ENCODE data around the gene ZNF717. TPM values are rescaled to one million over a fixed set of nuclear protein-coding genes. Genes with fewer than 3 reads are reported as not detected.
"Not testable (repeated sequence)": the region's sequence is repeated elsewhere in the genome, so short reads cannot be mapped to it uniquely, and the experiment has no call there.

ZNF717 gene
- polyA plus RNA-seq, 1 donor (not counting 4 experiments of a cell fraction or from before 2014, with no cell fraction given) = 15.5 TPM

DNA sequence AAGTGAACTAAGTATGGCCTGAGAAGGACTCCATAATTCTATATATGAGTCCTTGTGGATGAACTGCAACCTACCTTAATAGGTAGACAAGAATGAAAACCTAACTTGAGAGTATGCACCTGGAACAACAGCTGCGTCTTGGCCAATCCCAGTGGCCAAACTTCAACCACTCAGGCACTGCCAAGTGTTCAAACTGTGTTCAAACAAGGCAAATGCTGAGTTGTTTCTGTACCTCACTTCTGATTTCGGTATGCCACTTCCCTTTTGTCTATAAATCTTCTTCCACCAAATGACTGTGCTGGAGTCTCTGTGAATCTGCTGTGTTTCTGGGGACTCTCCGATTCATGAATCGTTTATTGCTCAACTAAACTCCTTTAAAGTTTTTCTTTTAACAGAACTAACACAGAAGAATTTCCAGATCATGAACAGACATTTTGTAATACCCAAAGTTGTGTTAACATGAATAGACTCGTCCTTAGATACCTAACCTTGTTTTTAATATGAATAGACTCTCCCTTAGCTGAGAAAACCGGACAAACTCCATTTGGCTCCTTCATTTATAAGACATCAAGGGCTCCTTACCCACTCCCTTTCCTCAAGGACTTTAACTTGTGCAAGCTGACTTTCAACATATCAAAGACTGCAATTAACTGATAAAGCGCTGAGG, 4.1 kb downstream of the ZNF717 start:
- no peak overlapping the region for H3K4me3 ChIP-seq (ENCODE audit: control insufficient read depth in 2 of 3, extremely low read depth in 1 of 3, insufficient read depth in 2 of 3, low read depth in 1 of 3, low read length in 3 of 3)
- H3K9me1 ChIP-seq (ENCODE audit: control insufficient read depth, extremely low read depth, insufficient read depth, low read length) = no peaks in the 10 kb centered on the region
- H3K9me3 ChIP-seq (ENCODE audit: control insufficient read depth, low read depth, low read length) = peaks cover 17% of the 10 kb centered on the region
- no peak for FAIRE-seq
- H3K27me3 ChIP-seq (ENCODE audit: control insufficient read depth, extremely low read depth, insufficient read depth, low read length) = no peaks in the 10 kb centered on the region
- H3K79me2 ChIP-seq (ENCODE audit: control insufficient read depth, insufficient read depth, low read length) = peaks cover 43% of the 10 kb centered on the region
- no peak overlapping the region for H2AFZ ChIP-seq (ENCODE audit: control insufficient read depth, low read length)
- dilution Hi-C loops (cut with MboI; ENCODE audit: extremely low pct_ligation_motif_present, low sequenced_read_pairs) = no loop called here
- no peak overlapping the region for H3K9ac ChIP-seq (ENCODE audit: control insufficient read depth, extremely low read depth, insufficient read depth, low read length)
- no peak overlapping the region for H3K27ac ChIP-seq (ENCODE audit: control insufficient read depth, insufficient read depth, low read length)
- H4K20me1 ChIP-seq (ENCODE audit: control insufficient read depth, extremely low read depth, insufficient read depth, low read length) = no peaks in the 10 kb centered on the region
- H3K36me3 ChIP-seq (ENCODE audit: control insufficient read depth in 2 of 2, extremely low read depth in 1 of 2, insufficient read depth in 2 of 2, low read length in 2 of 2) = peaks cover 2 to 4% of the 10 kb centered on the region in 2 experiments
- H3K4me1 ChIP-seq (ENCODE audit: control insufficient read depth, extremely low read depth, insufficient read depth, low read length) = peaks cover 4% of the 10 kb centered on the region
- TF ChIP-seq, protein P1, sequence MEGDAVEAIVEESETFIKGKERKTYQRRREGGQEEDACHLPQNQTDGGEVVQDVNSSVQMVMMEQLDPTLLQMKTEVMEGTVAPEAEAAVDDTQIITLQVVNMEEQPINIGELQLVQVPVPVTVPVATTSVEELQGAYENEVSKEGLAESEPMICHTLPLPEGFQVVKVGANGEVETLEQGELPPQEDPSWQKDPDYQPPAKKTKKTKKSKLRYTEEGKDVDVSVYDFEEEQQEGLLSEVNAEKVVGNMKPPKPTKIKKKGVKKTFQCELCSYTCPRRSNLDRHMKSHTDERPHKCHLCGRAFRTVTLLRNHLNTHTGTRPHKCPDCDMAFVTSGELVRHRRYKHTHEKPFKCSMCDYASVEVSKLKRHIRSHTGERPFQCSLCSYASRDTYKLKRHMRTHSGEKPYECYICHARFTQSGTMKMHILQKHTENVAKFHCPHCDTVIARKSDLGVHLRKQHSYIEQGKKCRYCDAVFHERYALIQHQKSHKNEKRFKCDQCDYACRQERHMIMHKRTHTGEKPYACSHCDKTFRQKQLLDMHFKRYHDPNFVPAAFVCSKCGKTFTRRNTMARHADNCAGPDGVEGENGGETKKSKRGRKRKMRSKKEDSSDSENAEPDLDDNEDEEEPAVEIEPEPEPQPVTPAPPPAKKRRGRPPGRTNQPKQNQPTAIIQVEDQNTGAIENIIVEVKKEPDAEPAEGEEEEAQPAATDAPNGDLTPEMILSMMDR (optimal IDR thresholded peaks at IDR 0.05 in 1 of 3, IDR thresholded peaks at IDR 0.05 in 1 of 3, conservative IDR thresholded peaks at IDR 0.05 in 1 of 3; ENCODE audit: extremely low read depth in 1 of 3, insufficient read depth in 2 of 3, low read length in 3 of 3) = no peak
- no peak for TF ChIP-seq EZH2 (IDR thresholded peaks at IDR 0.05; ENCODE audit: low read length)
- no peak overlapping the region for H3K4me2 ChIP-seq (ENCODE audit: control insufficient read depth, extremely low read depth, insufficient read depth, low read depth, low read length)
- DNase-seq (ENCODE audit: low read depth, low spot score) = no peak

DNA sequence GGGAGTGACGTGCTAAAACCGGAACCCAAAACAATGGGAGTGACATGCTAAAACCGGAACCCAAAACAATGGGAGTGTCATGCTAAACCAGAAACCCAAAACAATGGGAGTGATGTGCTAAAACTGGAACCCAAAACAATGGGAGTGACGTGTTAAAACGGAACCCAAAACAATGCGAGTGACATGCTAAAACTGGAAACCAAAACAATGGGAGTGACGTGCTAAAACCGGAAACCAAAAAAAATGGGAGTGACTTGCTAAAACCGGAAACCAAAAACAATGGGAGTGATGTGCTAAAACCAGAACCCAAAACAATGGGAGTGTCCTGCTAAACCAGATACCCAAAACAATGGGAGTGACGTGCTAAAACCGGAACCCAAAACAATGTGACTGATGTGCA, 7.6 kb downstream of the ZNF717 start:
- H2AFZ ChIP-seq (ENCODE audit: control insufficient read depth, low read length); H3K9me1 ChIP-seq (ENCODE audit: control insufficient read depth, extremely low read depth, insufficient read depth, low read length); H3K9ac ChIP-seq (ENCODE audit: control insufficient read depth, extremely low read depth, insufficient read depth, low read length); H3K27ac ChIP-seq (ENCODE audit: control insufficient read depth, insufficient read depth, low read length); H3K36me3 ChIP-seq (ENCODE audit: control insufficient read depth in 2 of 2, extremely low read depth in 1 of 2, insufficient read depth in 2 of 2, low read length in 2 of 2); H3K4me3 ChIP-seq (ENCODE audit: control insufficient read depth in 2 of 3, extremely low read depth in 1 of 3, insufficient read depth in 2 of 3, low read depth in 1 of 3, low read length in 3 of 3); H3K27me3 ChIP-seq (ENCODE audit: control insufficient read depth, extremely low read depth, insufficient read depth, low read length); FAIRE-seq; DNase-seq (ENCODE audit: low read depth, low spot score); H3K4me2 ChIP-seq (ENCODE audit: control insufficient read depth, extremely low read depth, insufficient read depth, low read depth, low read length); dilution Hi-C loops (cut with MboI; ENCODE audit: extremely low pct_ligation_motif_present, low sequenced_read_pairs); H3K4me1 ChIP-seq (ENCODE audit: control insufficient read depth, extremely low read depth, insufficient read depth, low read length); H4K20me1 ChIP-seq (ENCODE audit: control insufficient read depth, extremely low read depth, insufficient read depth, low read length): not testable (repeated sequence)
- Histone ChIP-seq H3K9me3 (ENCODE audit: control insufficient read depth, low read depth, low read length) (peaks cover 15% of the 10 kb centered on the region), H3K79me2 (ENCODE audit: control insufficient read depth, insufficient read depth, low read length) (peaks cover 36% of the 10 kb centered on the region)

DNA sequence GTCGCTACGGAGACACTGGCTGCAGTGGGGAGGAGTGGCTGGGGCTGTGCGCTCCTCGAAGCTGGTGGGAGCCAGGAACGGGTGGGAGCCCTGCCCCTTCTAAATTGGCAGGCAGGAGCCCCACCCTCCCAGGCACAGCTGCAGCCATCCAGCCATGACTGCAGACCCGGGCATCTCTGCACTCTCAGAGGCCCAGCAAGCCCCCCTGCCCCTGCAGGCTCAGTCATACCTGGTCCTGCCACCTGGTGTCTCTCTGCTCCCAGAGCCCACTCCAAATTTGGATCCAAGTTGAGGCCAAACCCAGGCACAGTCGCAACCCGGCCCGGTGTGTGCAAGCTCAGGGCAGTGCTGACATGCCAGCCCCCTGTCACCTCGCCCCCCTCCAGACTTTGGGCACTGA, 13.7 kb downstream of the ZNF717 start:
- H3K9me1 ChIP-seq (ENCODE audit: control insufficient read depth, extremely low read depth, insufficient read depth, low read length); H3K4me1 ChIP-seq (ENCODE audit: control insufficient read depth, extremely low read depth, insufficient read depth, low read length); dilution Hi-C loops (cut with MboI; ENCODE audit: extremely low pct_ligation_motif_present, low sequenced_read_pairs); H3K9me3 ChIP-seq (ENCODE audit: control insufficient read depth, low read depth, low read length); H3K27ac ChIP-seq (ENCODE audit: control insufficient read depth, insufficient read depth, low read length); H3K9ac ChIP-seq (ENCODE audit: control insufficient read depth, extremely low read depth, insufficient read depth, low read length); H3K27me3 ChIP-seq (ENCODE audit: control insufficient read depth, extremely low read depth, insufficient read depth, low read length); H4K20me1 ChIP-seq (ENCODE audit: control insufficient read depth, extremely low read depth, insufficient read depth, low read length); H3K4me2 ChIP-seq (ENCODE audit: control insufficient read depth, extremely low read depth, insufficient read depth, low read depth, low read length); H2AFZ ChIP-seq (ENCODE audit: control insufficient read depth, low read length); DNase-seq (ENCODE audit: low read depth, low spot score); H3K36me3 ChIP-seq (ENCODE audit: control insufficient read depth in 2 of 2, extremely low read depth in 1 of 2, insufficient read depth in 2 of 2, low read length in 2 of 2); FAIRE-seq; H3K4me3 ChIP-seq (ENCODE audit: control insufficient read depth in 2 of 3, extremely low read depth in 1 of 3, insufficient read depth in 2 of 3, low read depth in 1 of 3, low read length in 3 of 3): not testable (repeated sequence)
- H3K79me2 ChIP-seq (ENCODE audit: control insufficient read depth, insufficient read depth, low read length) = peaks cover 24% of the 10 kb centered on the region
